GM23338 (cell line): ENCODE results near the gene HHIP. TPM values are rescaled to one million over a fixed set of nuclear protein-coding genes. Genes with fewer than 3 reads are reported as not detected.

Source experiments
- ATAC-seq: fragments of 200-7000 bp; cut with Tn5 transposase; 3 replicates; pipeline ENCODE4 v1.9.1; 2020
- DNase-seq: peaks from one replicate; pipeline ENCODE4 v3.0.0-alpha.2; 2015; ENCODE audit warnings: low spot score
- H2AFZ ChIP-seq: fragments of 200-600 bp; sonication (generic); 2 replicates; pipeline ENCODE4 v1.8.0; 2016; ENCODE audit warnings: antibody characterized with exemption, mild to moderate bottlenecking, moderate library complexity
- H3F3A ChIP-seq: fragments of 200-600 bp; sonication (generic); replicated peaks from 2 replicates; pipeline ENCODE4 v1.8.0; 2017; ENCODE audit warnings: antibody characterized with exemption, mixed run types, low read depth
- H3K27ac ChIP-seq: fragments of 200-600 bp; sonication (generic); 2 replicates; pipeline ENCODE4 v1.6.1; 2016; ENCODE audit warnings: low read depth
- H3K27me3 ChIP-seq: fragments of 200-600 bp; sonication (generic); 2 replicates; pipeline ENCODE4 v1.8.0; 2016; ENCODE audit warnings: mild to moderate bottlenecking, mixed run types, moderate library complexity; ENCODE audit not compliant: insufficient read depth
- H3K36me3 ChIP-seq: fragments of 200-600 bp; sonication (generic); 2 replicates; pipeline ENCODE4 v1.8.0; 2016; ENCODE audit warnings: mild to moderate bottlenecking; ENCODE audit not compliant: insufficient read depth
- H3K4me1 ChIP-seq: fragments of 200-600 bp; sonication (generic); 2 replicates; pipeline ENCODE4 v1.8.0; 2016; ENCODE audit warnings: mild to moderate bottlenecking, moderate library complexity; ENCODE audit not compliant: insufficient read depth
- H3K4me2 ChIP-seq: fragments of 200-600 bp; sonication (generic); 2 replicates; pipeline ENCODE4 v1.7.1; 2017; ENCODE audit warnings: mixed run types
- H3K4me3 ChIP-seq: fragments of 200-600 bp; sonication (generic); 2 replicates; pipeline ENCODE4 v1.6.1; 2016; ENCODE audit warnings: mixed run types
- H3K79me2 ChIP-seq: fragments of 200-600 bp; sonication (generic); replicated peaks from 2 replicates; pipeline ENCODE4 v1.8.0; 2017; ENCODE audit warnings: mild to moderate bottlenecking; ENCODE audit not compliant: insufficient read depth
- H3K9me2 ChIP-seq: fragments of 200-600 bp; sonication (generic); 2 replicates; pipeline ENCODE4 v1.8.0; 2017; ENCODE audit not compliant: insufficient read depth
- H4K20me1 ChIP-seq: fragments of 200-600 bp; sonication (generic); replicated peaks from 2 replicates; pipeline ENCODE4 v1.8.0; 2017; ENCODE audit warnings: mild to moderate bottlenecking; ENCODE audit not compliant: insufficient read depth
- H3K27ac Mint-ChIP-seq: 2 replicates; pipeline ENCODE4 v1.8.0; 2020; ENCODE audit warnings: inconsistent platforms, mild to moderate bottlenecking, moderate library complexity, mixed read lengths
- H3K27me3 Mint-ChIP-seq: 3 replicates; pipeline ENCODE4 v1.8.0; 2022; ENCODE audit warnings: low read depth, mild to moderate bottlenecking, moderate library complexity, mixed read lengths, inconsistent platforms; ENCODE audit not compliant: insufficient read depth, poor library complexity
- H3K36me3 Mint-ChIP-seq: 3 replicates; pipeline ENCODE4 v1.8.0; 2021; ENCODE audit warnings: low read depth, mild to moderate bottlenecking, inconsistent platforms, moderate library complexity, mixed read lengths
- H3K4me1 Mint-ChIP-seq: 3 replicates; pipeline ENCODE4 v1.8.0; 2020; ENCODE audit warnings: mild to moderate bottlenecking, inconsistent platforms, mixed read lengths
- H3K4me3 Mint-ChIP-seq: 3 replicates; pipeline ENCODE4 v1.8.0; 2021; ENCODE audit warnings: moderate library complexity, mild to moderate bottlenecking, inconsistent platforms, mixed read lengths
- H3K9me3 Mint-ChIP-seq: 3 replicates; pipeline ENCODE4 v1.8.0; 2020; ENCODE audit warnings: moderate library complexity, mild to moderate bottlenecking, inconsistent platforms, mixed read lengths
- CREB1 ChIP-seq: fragments of 250-450 bp; sonication (Bioruptor Pico); IDR thresholded peaks from 2 replicates; pipeline ENCODE4 v1.5.0; 2020; ENCODE audit warnings: low read depth, mild to moderate bottlenecking, moderate library complexity
- CTCF ChIP-seq, 2 experiments: fragments of 200-600 bp in 1 of 2; sonication (generic) in 1 of 2; conservative IDR thresholded peaks; 2 replicates each; pipeline versions ENCODE4 v1.5.1 to v1.6.1; 2016 to 2017; ENCODE audit warnings: antibody characterized with exemption in 2 of 2, low read depth in 2 of 2, mild to moderate bottlenecking in 2 of 2, moderate library complexity in 1 of 2
- EZH2 ChIP-seq: fragments of 200-600 bp; sonication (generic); IDR thresholded peaks from one replicate; pipeline ENCODE4 v1.8.0; 2017; ENCODE audit warnings: antibody characterized with exemption, mild to moderate bottlenecking, low read depth; ENCODE audit not compliant: unreplicated experiment
- EZH2phosphoT487 ChIP-seq: fragments of 200-600 bp; sonication (generic); IDR thresholded peaks from one replicate; pipeline ENCODE4 v1.8.1; 2018; ENCODE audit warnings: antibody characterized with exemption; ENCODE audit not compliant: unreplicated experiment
- NANOG ChIP-seq: IDR thresholded peaks from 2 replicates; pipeline ENCODE4 v1.6.1; 2016; ENCODE audit warnings: antibody characterized with exemption, borderline replicate concordance
- POLR2AphosphoS5 ChIP-seq: IDR thresholded peaks from 2 replicates; pipeline ENCODE4 v1.6.1; 2016; ENCODE audit warnings: antibody characterized with exemption, low read depth
- REST ChIP-seq: IDR thresholded peaks from one replicate; pipeline ENCODE4 v1.6.1; 2018; ENCODE audit warnings: antibody characterized with exemption; ENCODE audit not compliant: unreplicated experiment
- STAT1 ChIP-seq: IDR thresholded peaks from one replicate; pipeline ENCODE4 v1.6.1; 2016; ENCODE audit warnings: antibody characterized with exemption; ENCODE audit not compliant: unreplicated experiment
- ZNF462 ChIP-seq: fragments of 250-450 bp; sonication (Bioruptor Pico); IDR thresholded peaks from 2 replicates; pipeline ENCODE4 v1.5.0; 2020; ENCODE audit warnings: mild to moderate bottlenecking, moderate library complexity
- polyA plus RNA-seq: library from polyadenylated mRNA; unstranded; fragments of >200 nt; fragmentation: Nextera tagmentation; extraction: Ambion mirVana; gene quantifications from 2 replicates; pipeline ENCODE4 v1.2.1, GENCODE V29; 2016
- total RNA-seq: library from RNA; depleted of rRNA; stranded (reverse); fragments of >200 nt; shearing (Covaris generic); gene quantifications from 2 replicates; pipeline ENCODE4 v1.2.3, GENCODE V29; 2014

HHIP gene
- total and polyA plus RNA-seq, 2 experiments from 2014 or later, result 2.5 to 4.2 TPM

- no peaks in the 10 kb centered on the region for H3K36me3 ChIP-seq
- no peaks in the 10 kb centered on the region for H3K79me2 ChIP-seq
- ATAC-seq, result no peak
- no peak for DNase-seq
- no peak for TF ChIP-seq EZH2phosphoT487
- TF ChIP-seq STAT1, result no peak
- TF ChIP-seq ZNF462 (CRISPR knock-in tag), result no peak
- no peak for TF ChIP-seq EZH2
- TF ChIP-seq POLR2AphosphoS5, result no peak
- no peak for TF ChIP-seq CTCF (conservative IDR thresholded peaks at IDR 0.05; ENCODE audit: low read depth in 2 of 2)
- no peak for TF ChIP-seq REST
- no peak for TF ChIP-seq NANOG
- no peak for TF ChIP-seq CREB1 (CRISPR knock-in tag)
- no peaks in the 10 kb centered on the region for H4K20me1 ChIP-seq
- H3K27me3 Mint-ChIP-seq, result peaks cover 1% of the 10 kb centered on the region
- H3K27me3 ChIP-seq, result no peaks in the 10 kb centered on the region
- H3K4me1 ChIP-seq, result peaks cover 13% of the 10 kb centered on the region
- H3K4me3 ChIP-seq, result no peak overlapping the region
- H3K4me1 Mint-ChIP-seq, result peaks cover 19% of the 10 kb centered on the region
- H3K27ac ChIP-seq, result no peak overlapping the region
- H3K4me3 Mint-ChIP-seq, result no peak overlapping the region
- no peaks in the 10 kb centered on the region for H3K36me3 Mint-ChIP-seq
- H3K27ac Mint-ChIP-seq, result no peak overlapping the region
- H3K9me2 ChIP-seq, result no peaks in the 10 kb centered on the region
- no peak overlapping the region for H3K4me2 ChIP-seq
- no peak overlapping the region for H2AFZ ChIP-seq
- H3F3A ChIP-seq, result no peaks in the 10 kb centered on the region
- H3K9me3 Mint-ChIP-seq, result no peaks in the 10 kb centered on the region
Observed at GRCh38 chr4:144655491-144655890, 9.5 kb downstream of the HHIP start.
